Osteocyte (in vitro differentiated cells): Measurements from ENCODE around the gene TMEM72. TPM values are rescaled to one million over a fixed set of nuclear protein-coding genes. Genes with fewer than 3 reads are reported as not detected.

ENCODE experiments used
- DNase-seq: peaks from one replicate; pipeline ENCODE4 v3.0.0; 2021; ENCODE audit warnings: mixed read lengths; ENCODE audit not compliant: unreplicated experiment; ENCODE audit errors: extremely low spot score
- H3K27ac Mint-ChIP-seq: one replicate; pipeline ENCODE4 v1.8.0; 2021; ENCODE audit warnings: mild to moderate bottlenecking, mixed read lengths; ENCODE audit not compliant: unreplicated experiment
- H3K27me3 Mint-ChIP-seq: one replicate; pipeline ENCODE4 v1.8.0; 2021; ENCODE audit warnings: mixed read lengths; ENCODE audit not compliant: unreplicated experiment
- H3K36me3 Mint-ChIP-seq: one replicate; pipeline ENCODE4 v1.8.0; 2021; ENCODE audit warnings: mixed read lengths; ENCODE audit not compliant: unreplicated experiment
- H3K4me1 Mint-ChIP-seq: one replicate; pipeline ENCODE4 v1.8.0; 2021; ENCODE audit warnings: mixed read lengths; ENCODE audit not compliant: unreplicated experiment
- H3K4me3 Mint-ChIP-seq: one replicate; pipeline ENCODE4 v1.8.0; 2021; ENCODE audit warnings: mild to moderate bottlenecking, moderate library complexity, mixed read lengths; ENCODE audit not compliant: unreplicated experiment
- H3K9me3 Mint-ChIP-seq: one replicate; pipeline ENCODE4 v1.8.0; 2021; ENCODE audit warnings: mixed read lengths; ENCODE audit not compliant: unreplicated experiment
- CTCF ChIP-seq: fragments of 200-600 bp; sonication (generic); IDR thresholded peaks from 2 replicates; pipeline ENCODE4 v1.5.0; 2021; ENCODE audit warnings: antibody characterized with exemption, mild to moderate bottlenecking, moderate library complexity
- total RNA-seq: library from RNA; stranded (reverse); gene quantifications from 2 replicates; pipeline ENCODE4 v1.2.1, GENCODE V29; 2021

The TMEM72 gene
- total RNA-seq, 1 donor from 2014 or later, result not detected

- Mint-ChIP-seq H3K4me1 (peaks cover 8% of the 10 kb centered on the region), H3K36me3 (no peaks in the 10 kb centered on the region), H3K4me3 (no peak overlapping the region), H3K27me3 (peaks cover 16% of the 10 kb centered on the region), H3K9me3 (no peaks in the 10 kb centered on the region), H3K27ac (no peak overlapping the region)
- TF ChIP-seq CTCF, result no peak
- DNase-seq, result no peak
Observed at GRCh38 chr10:44874166-44874565, 37.0 kb upstream of the TMEM72 start.

DNA sequence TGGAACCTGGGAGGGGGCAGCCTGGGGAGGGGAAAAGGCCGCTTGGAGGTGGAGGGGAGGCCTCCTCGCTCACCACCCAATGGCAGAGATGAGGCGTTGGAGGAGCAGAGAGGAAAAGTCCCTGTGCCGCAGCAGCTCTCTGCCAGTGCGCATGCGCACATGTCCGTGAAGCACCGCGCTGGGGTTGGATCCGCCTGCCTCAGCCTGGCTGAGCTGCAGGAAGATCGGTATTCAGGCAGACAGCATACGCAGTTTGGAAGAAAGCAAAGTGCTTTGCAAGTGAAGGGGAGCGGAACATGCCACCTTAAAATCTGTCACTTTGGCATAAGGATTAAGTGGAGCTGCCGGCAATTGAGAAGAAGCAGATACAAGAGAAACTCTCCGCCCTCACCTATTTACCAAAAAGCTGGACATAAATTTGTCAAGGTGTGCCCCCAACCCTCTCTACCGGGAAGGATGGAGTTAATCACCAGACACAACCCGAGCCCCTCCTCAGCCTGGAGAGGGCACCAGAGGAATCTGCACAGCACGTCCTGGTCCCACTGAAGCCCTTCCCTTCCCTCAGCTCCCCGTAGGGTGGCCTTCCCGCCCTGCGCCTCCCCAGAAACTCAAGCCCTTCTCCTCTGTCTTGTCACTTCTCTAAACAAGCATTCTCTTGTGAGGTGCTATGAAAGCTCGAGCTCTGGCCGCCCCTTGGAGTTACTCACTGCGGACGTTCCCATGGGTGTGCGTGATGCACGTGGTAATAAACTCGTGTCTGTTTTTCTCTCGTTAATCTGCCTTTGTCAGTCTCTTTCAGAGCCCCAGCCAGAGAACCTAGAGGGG is 32.2 kb upstream of the TMEM72 start:
- TF ChIP-seq CTCF, result no peak
- no peaks in the 10 kb centered on the region for H3K9me3 Mint-ChIP-seq
- peak; percentile 93 for DNase-seq
- peaks cover 20% of the 10 kb centered on the region for H3K27me3 Mint-ChIP-seq
- no peaks in the 10 kb centered on the region for H3K36me3 Mint-ChIP-seq
- H3K4me3 Mint-ChIP-seq, result peak overlapping the region; percentile 69
- peak overlapping the region; percentile 74 for H3K27ac Mint-ChIP-seq
- peaks cover 13% of the 10 kb centered on the region for H3K4me1 Mint-ChIP-seq

GRCh38 chr10:44879531-44879899 is 31.6 kb upstream of the TMEM72 start:
- TF ChIP-seq CTCF, result no peak
- H3K4me3 Mint-ChIP-seq, result peak overlapping the region; percentile 69
- no peak overlapping the region for H3K27ac Mint-ChIP-seq

GRCh38 chr10:44880090-44880715 is 30.9 kb upstream of the TMEM72 start:
- DNase-seq, result no peak
- no peak for TF ChIP-seq CTCF
- Mint-ChIP-seq H3K4me3 (no peak overlapping the region), H3K4me1 (peaks cover 13% of the 10 kb centered on the region), H3K36me3 (no peaks in the 10 kb centered on the region), H3K9me3 (no peaks in the 10 kb centered on the region), H3K27me3 (peaks cover 25% of the 10 kb centered on the region), H3K27ac (no peak overlapping the region)

More at GRCh38 chr10:44879531-44879899, 31.6 kb upstream of the TMEM72 start:
- DNase-seq, result no peak
- Mint-ChIP-seq H3K9me3 (no peaks in the 10 kb centered on the region), H3K27me3 (peaks cover 25% of the 10 kb centered on the region), H3K4me1 (peaks cover 13% of the 10 kb centered on the region), H3K36me3 (no peaks in the 10 kb centered on the region)

GRCh38 chr10:44881649-44882048 is 29.5 kb upstream of the TMEM72 start:
- Mint-ChIP-seq H3K4me1 (peaks cover 13% of the 10 kb centered on the region), H3K36me3 (no peaks in the 10 kb centered on the region), H3K9me3 (no peaks in the 10 kb centered on the region), H3K27ac (no peak overlapping the region), H3K27me3 (peaks cover 25% of the 10 kb centered on the region), H3K4me3 (no peak overlapping the region)
- no peak for TF ChIP-seq CTCF
- DNase-seq, result no peak
